ENCODE data around the gene GABPA. TPM values are rescaled to one million over a fixed set of nuclear protein-coding genes. Genes with fewer than 3 reads are reported as not detected.
A peak's percentile ranks its signal among the peaks of the same experiment; 100 is the strongest.
"Not testable (repeated sequence)": the region's sequence is repeated elsewhere in the genome, so short reads cannot be mapped to it uniquely, and the experiment has no call there.

GABPA gene
- 15.5 TPM for total RNA-seq
- long read RNA-seq, full-length matches to known transcripts: 32 of 37 reads
- long read RNA-seq, partial matches to known transcripts: 2 of 37 reads
- long read RNA-seq, other reads (novel, unspliced or antisense): 3 of 37 reads

DNA sequence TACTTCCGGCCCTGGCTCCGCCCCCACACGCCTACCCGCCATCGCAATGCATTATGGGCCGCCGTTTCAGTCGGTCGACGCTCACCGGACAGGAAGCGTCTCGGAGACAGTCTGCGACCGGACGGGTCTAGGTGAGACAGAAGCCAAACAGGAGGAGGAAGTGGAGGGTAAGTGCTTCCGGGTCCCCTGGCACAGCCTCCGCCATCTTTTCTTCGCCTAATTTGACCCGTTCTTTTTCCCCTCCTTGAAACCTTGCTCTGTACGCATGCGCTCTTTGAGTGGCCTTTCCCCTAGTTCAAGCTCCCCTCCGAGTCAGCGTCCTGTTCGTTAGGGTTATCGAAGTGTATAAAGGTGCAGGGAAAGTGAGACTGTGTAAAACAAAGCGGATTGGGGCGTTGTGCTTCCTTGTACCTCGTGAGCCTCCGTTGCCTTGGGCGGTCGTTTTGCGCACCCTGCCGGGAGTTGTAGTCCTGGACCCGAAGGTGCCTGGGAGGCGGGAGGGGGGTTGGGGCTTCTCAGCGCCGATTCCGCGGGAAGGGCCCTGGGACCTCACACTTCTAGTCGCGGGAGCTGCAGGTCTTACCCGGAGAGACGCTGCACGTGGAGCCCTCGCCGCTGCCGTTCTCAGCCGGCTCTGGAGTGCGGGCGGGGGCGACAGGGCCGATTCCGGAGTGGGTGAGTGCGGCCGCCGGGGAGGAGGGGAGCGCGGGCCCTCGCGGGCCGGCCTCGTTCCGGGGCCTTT, at the start of gene GABPA, which contains the start of gene ATP5PF:
TSS of gene GABPA (plus strand) at position 69 of the 742 bp plus-strand sequence. CDS start 6,627 bp downstream, outside the sequence.
TSS of gene ATP5PF (minus strand) at position 1 of the 742 bp plus-strand sequence. CDS start 5,110 bp downstream, outside the sequence.
- Histone ChIP-seq H3K27me3 (ENCODE audit: low read depth) (no peaks in the 10 kb centered on the region), H3K27ac (replicated peaks) (peak within 1 kb of the TSS; percentile 100), H3K9me3 (replicated peaks) (no peaks in the 10 kb centered on the region), H3K36me3 (peaks cover 2% of the 10 kb centered on the region), H3K4me1 (peaks cover 84% of the 10 kb centered on the region), H3K4me3 (peak within 1 kb of the TSS; percentile 92)
- intact Hi-C loops (cut with micrococcal nuclease): no loop called here
- TF ChIP-seq CTCF (IDR thresholded peaks at IDR 0.05; ENCODE audit: borderline replicate concordance): no peak
- peak; percentile 96 for DNase-seq

GRCh38 chr21:25687787-25688186, 47.0 kb upstream of the GABPA start:
- DNase-seq: no peak
- H3K36me3 ChIP-seq: no peaks in the 10 kb centered on the region
- intact Hi-C loops (cut with micrococcal nuclease): no loop called here
- H3K9me3 ChIP-seq (replicated peaks): no peaks in the 10 kb centered on the region
- no peaks in the 10 kb centered on the region for H3K27me3 ChIP-seq (ENCODE audit: low read depth)
- peak overlapping the region; percentile 79 for H3K27ac ChIP-seq (replicated peaks)
- H3K4me3 ChIP-seq: no peak overlapping the region
- TF ChIP-seq CTCF (IDR thresholded peaks at IDR 0.05; ENCODE audit: borderline replicate concordance): no peak
- H3K4me1 ChIP-seq: peaks cover 54% of the 10 kb centered on the region

DNA sequence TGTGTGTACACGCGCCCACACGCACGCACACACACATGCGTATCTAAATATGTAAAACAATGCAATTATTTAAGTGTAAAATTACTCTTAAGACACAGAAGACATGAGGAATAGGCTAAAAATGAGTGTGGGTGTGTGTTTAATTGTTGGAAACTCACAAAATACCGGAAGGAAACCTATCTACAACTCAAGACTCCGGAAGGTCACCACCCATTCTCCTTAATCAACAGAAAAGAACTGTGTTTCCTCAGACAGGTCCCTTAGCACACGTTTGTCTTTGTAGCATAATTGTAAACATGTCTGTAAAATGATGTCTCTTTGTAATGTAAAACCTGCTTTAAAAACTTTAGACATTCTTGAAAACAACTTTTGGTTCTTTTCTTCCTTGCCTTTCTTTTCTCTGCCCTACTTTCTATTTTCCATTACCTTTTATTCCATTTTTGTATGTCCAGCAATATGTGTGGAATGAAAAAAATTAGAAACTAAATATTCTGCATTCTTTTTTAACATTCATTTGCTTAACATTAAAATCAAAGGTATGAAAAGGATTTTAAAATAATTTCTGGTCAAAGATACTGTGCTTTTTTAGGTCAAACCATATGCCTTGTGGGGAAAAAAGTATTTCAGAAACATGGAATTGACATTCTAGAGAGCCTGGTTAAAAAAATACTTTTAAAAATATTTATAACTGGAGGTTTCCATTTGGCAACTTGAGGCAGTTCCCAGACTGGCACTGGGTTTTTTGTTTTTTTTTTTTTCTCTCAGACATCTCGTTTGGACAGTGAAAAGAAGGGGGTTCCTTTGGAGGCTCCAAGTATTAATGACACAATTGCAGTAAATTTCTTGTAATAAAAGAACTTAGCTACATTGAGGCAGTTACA, 46.3 kb upstream of the GABPA start:
- DNase-seq: no peak
- Histone ChIP-seq H3K27me3 (ENCODE audit: low read depth) (no peaks in the 10 kb centered on the region), H3K9me3 (replicated peaks) (no peaks in the 10 kb centered on the region), H3K36me3 (peaks cover 3% of the 10 kb centered on the region), H3K27ac (replicated peaks) (peak overlapping the region; percentile 79), H3K4me3 (no peak overlapping the region), H3K4me1 (peaks cover 54% of the 10 kb centered on the region)
- intact Hi-C loops (cut with micrococcal nuclease): no loop called here
- no peak for TF ChIP-seq CTCF (IDR thresholded peaks at IDR 0.05; ENCODE audit: borderline replicate concordance)

DNA sequence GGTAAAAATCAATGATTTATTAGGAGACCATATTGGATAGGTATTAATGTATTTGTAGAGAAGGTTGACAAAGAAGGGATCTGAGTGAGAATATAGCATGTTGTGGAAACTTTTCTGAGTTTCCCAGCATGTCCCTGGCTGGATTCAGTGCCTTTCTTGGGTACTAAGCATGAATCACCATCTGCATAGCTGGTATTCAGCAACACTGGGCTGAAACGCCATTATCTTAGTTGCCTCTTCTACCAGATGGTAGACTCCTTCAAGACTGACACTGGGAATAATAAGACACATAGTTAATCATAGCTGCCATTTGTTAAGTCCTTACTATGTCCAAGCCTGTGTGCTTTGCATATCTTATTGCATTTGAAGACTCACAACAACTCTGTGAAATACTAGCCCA, 45.5 kb upstream of the GABPA start:
- no peak for DNase-seq
- H3K27me3 ChIP-seq (ENCODE audit: low read depth): no peaks in the 10 kb centered on the region
- no peaks in the 10 kb centered on the region for H3K9me3 ChIP-seq (replicated peaks)
- peak overlapping the region; percentile 79 for H3K27ac ChIP-seq (replicated peaks)
- no peak for TF ChIP-seq CTCF (IDR thresholded peaks at IDR 0.05; ENCODE audit: borderline replicate concordance)
- peaks cover 54% of the 10 kb centered on the region for H3K4me1 ChIP-seq
- H3K36me3 ChIP-seq: peaks cover 10% of the 10 kb centered on the region
- no peak overlapping the region for H3K4me3 ChIP-seq
- intact Hi-C loops (cut with micrococcal nuclease): no loop called here

GRCh38 chr21:25691976-25692375, 42.8 kb upstream of the GABPA start:
- Histone ChIP-seq H3K27me3 (ENCODE audit: low read depth) (no peaks in the 10 kb centered on the region), H3K27ac (replicated peaks) (peak overlapping the region; percentile 34), H3K36me3 (peaks cover 21% of the 10 kb centered on the region), H3K4me3 (no peak overlapping the region), H3K9me3 (replicated peaks) (no peaks in the 10 kb centered on the region), H3K4me1 (peaks cover 30% of the 10 kb centered on the region)
- TF ChIP-seq CTCF (IDR thresholded peaks at IDR 0.05; ENCODE audit: borderline replicate concordance): no peak
- peak; percentile 22 for DNase-seq
- intact Hi-C loops (cut with micrococcal nuclease): no loop called here

GRCh38 chr21:25695461-25695860, 39.3 kb upstream of the GABPA start:
- not testable (repeated sequence) for DNase-seq; H3K9me3 ChIP-seq (replicated peaks); H3K4me1 ChIP-seq; H3K4me3 ChIP-seq; H3K27ac ChIP-seq (replicated peaks); H3K27me3 ChIP-seq (ENCODE audit: low read depth)
- peaks cover 41% of the 10 kb centered on the region for H3K36me3 ChIP-seq
- intact Hi-C loops (cut with micrococcal nuclease): loop anchor here (5.0 kb wide), 1 partner anchor 48 kb away; no protein-coding TSS in a partner anchor

Data from left ventricle myocardium inferior (tissue), 1 donor.